GM19328 (cell line): ENCODE data around the gene SYNE3.
A peak's percentile ranks its signal among the peaks of the same experiment; 100 is the strongest.

Source experiments
- ATAC-seq: cut with Tn5 transposase; IDR thresholded peaks from one replicate; pipeline ENCODE4 v1.9.1; 2021; ENCODE audit warnings: mild to moderate bottlenecking, moderate library complexity; ENCODE audit not compliant: unreplicated experiment

SYNE3 gene

GRCh38 chr14:95540236-95540855 is 23.9 kb upstream of the SYNE3 start:
- no peak for ATAC-seq

DNA sequence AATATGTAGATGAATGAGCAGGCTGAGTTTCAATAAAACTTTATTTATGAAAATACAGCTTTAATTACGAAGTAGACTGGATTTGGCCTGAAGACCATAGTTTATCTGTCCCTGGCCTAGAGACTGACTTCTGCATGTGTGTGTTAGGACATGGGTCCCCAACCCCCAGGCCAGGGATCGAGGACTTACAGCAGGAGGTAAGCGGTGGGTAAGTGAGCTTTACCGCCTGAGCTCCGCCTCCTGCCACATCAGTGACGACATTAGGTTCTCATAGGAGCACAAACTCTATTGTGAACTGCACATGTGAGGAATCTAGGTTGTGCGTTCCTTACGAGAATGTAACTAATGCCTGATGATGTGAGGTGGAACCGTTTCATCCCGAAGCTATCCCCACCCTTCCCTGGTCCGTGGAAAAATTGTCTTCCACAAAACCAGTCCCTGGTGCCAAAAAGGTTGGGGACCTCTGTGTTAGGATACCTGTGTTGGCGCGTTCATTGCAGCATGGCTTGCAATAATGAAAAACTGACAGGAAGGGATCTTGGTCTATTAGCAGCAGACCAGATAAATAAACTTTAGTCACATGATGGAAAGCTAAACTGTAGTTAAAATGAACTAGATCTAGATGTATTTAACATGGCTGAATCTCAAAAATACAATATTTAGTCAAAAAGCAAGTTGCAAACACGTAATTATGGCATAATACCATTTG is 22.5 kb upstream of the SYNE3 start:
- no peak for ATAC-seq

DNA sequence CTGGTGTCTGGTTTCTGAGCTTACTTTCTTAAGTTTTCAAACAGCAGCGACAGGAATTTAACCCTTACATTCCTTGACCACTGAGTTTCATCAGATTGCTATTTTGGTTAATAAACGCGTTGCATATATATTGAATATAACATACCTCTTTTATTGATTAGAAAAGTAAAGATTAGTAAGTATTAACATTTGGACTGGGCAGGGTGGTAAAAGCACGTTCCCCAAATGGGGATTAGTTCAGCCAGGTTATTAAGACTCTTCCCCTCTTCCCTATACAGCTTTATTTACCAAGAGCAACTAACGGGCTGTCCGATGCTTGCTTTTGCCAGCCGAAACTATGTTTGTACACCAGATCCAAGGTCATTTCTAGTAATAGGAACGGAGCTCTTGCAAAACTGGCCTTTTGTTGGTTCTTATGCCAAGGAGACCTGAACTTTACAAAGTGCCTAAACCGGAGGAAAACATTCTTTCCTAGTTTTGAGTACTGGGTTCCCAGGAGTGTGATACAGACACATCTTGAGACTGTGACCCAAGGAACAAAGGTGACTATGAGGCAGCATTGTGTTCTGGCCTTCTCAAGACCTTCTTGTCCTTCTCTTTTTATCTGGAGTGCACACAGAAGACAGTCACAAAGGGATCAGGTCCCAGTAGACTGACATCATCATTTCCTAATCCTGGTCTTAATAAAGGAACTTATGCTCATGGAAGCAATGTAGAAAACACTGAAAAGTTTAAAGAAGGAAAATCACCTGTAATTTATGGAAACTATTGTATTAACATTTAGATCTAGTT is 21.0 kb upstream of the SYNE3 start:
- no peak for ATAC-seq

DNA sequence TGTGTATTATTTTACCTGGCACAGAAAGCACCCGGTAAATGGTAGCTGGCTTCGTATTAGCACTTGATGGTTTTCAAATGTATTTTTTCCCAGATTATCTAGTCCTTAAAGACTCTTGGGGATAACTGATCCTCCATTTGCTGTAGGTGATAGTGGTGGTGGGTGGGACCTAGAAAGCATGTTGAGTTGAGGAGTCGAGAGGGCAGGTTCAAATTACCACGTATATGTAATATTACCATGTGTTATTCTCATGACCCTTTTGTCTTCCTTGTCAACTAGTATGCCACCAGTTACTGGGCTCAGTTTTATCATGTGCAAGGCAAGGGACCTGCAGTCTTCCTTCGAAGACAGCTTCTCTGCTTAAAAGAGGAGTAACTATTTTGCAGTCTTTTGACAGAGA is 20.2 kb upstream of the SYNE3 start:
- ATAC-seq, result no peak

DNA sequence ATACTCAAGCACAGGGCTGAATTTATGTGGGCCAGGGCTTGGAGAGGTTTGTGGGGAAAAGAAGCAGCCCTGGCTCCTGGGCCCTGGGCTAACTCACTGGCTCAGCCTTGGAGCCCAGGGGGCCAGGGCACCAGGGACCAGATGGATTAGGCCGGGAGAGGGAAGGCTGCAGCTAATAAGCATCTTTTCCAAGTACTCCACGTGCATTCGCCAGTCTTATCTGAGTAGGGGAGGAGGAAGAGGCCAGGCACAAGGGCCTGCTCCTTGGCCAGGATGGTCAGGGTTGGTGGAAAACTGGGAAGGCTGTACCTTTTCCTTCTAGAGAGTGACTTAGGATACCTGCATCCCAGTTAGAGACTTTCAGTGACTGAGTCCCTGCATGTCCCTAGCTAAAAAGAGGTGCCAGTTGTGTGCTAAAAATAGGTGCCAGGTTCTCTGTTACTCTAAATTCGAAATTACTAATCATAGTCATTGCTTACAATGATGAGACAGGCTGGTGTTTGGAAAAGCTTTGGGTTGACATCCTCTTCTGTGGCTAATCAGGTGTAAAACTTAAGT is 19.7 kb upstream of the SYNE3 start:
- no peak for ATAC-seq

DNA sequence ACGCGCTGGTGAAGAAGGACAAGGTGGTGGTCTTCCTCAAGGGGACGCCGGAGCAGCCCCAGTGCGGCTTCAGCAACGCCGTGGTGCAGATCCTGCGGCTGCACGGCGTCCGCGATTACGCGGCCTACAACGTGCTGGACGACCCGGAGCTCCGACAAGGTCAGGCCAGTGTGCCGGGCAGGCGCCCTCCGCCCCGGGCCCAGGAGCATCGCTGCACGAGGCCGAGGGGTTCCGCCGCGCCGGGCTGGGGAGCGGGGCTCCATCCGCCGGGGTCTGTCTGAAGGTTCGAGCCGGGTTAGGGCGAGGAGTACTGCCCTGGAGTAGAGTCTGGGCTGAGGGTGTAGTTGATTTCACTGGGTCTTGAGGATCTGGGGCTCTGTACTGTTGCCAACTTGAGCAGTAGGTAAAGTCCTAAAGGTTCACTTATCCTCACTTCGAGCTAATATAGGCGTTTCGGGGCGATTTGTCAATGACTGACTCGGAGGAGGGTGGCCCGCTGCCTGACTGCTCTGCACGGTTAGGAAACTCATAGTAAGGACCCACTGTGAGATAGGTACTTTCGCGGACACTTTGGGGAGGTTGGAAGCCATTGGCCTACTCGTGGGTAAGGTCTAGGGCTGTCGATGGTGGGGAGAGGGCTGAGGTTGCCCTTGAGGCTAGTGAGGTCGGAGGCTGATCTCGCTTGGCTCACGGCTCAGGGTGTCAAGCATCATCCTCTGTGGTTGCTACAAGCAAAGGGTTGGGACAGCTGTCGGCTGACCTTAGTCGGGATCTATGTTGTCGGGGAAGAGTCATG is 19.0 kb upstream of the SYNE3 start:
- peak; percentile 0 for ATAC-seq

- peak; percentile 95 for ATAC-seq
These were observed 18.1 kb upstream of the SYNE3 start, which contains the start of gene GLRX5 for GRCh38 chr14:95534299-95535225. GLRX5 (plus strand) TSS chr14:95535050; CDS start chr14:95535090, 40 bp downstream.

DNA sequence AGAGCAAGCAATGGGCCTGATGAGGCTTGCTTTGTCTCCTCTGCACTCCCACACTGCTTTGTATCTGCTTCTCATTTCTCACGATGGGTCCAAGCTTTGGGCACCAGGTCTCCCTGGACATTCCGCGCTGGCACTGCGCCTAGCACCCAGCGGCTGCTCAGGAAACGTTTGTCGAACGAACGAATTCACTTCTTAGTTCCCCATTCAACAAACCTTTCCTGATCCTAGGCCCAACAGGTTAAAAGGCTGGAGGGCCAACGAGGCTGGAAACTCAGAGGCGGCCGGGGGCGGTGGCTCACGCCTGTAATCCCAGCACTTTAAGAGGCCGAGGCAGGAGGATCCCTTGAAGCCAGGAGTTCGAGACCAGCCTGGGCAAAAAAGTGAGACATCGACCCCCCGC is 17.4 kb upstream of the SYNE3 start:
- no peak for ATAC-seq

DNA sequence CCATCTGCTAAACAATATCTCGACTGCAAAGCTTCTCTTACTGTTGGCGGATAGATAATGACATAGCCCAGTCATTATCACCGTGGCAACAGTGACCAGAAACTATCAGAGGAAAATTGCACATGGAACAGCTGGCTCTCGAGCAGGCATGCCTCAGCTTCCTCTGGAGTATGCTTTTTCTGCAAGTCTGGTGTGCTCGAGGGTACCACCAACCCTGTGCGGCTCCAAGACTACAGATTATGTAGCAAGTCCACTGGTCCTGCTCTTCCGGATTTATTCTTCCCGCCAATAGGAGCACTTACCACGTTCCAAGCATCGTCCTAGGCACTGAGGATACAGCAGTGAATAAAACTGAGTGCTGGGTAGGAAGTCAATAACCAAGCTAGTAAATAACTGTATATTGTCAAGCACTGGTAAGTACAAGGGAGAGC is 17.0 kb upstream of the SYNE3 start:
- no peak for ATAC-seq

GRCh38 chr14:95531969-95532368 is 15.5 kb upstream of the SYNE3 start:
- ATAC-seq, result no peak

DNA sequence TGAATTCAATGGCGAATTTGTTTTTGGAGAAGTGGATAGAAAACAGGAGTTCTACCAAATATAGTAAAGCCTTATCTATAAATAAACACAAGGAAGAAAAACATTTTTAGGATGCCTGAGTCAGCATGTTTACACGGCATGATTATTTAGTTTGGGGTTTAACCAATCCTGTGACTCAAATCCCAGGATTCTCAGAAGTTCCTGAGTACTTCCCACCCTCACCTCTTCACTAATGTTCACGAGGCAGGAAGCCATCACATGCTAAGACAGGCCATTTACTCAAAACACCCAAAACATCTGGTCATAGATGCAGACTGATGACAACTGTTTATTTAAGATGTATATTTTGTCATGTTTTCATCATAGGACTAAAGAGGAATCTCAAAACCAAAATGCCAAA is 15.0 kb upstream of the SYNE3 start:
- no peak for ATAC-seq

DNA sequence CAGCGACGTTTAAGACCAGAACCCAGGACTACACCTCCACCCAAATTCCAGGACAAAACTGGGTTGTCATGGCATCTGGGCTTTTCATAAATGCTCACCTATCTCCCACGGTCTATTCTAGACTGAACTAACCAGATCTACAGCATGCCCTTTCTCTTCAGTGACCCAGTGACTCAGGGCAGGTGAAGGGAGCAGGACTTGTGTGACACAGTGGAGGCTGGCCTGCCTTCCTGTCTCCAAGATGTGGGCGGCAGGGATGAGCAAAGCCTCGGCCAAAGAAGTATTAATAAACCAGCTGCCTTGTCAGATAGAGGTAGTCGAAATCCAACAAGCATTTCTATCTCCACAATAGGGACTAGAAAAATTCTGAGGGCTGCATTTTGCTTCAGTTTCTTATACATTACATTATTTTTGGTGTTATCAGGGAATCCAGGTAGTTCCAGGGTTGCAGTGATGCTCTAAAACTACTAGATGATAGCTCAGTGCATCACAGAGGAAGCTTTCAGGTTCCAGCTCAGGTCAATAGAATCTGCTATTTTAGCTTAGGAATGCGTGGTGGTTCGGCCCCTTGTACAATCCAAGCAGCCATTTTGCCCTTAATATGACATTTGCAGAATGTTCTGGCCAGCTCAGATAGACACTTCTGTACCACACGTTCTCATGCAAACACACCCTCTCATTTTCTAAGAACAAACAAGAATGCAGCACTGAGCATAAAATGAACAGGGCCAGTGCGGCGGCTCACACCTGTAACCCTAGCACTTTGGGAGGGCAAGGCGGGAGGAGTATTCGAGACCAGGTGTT is 14.2 kb upstream of the SYNE3 start:
- no peak for ATAC-seq

- ATAC-seq, result no peak
These were observed 12.8 kb upstream of the SYNE3 start for GRCh38 chr14:95529216-95529615.

GRCh38 chr14:95527387-95528002 is 11.0 kb upstream of the SYNE3 start:
- ATAC-seq, result no peak

DNA sequence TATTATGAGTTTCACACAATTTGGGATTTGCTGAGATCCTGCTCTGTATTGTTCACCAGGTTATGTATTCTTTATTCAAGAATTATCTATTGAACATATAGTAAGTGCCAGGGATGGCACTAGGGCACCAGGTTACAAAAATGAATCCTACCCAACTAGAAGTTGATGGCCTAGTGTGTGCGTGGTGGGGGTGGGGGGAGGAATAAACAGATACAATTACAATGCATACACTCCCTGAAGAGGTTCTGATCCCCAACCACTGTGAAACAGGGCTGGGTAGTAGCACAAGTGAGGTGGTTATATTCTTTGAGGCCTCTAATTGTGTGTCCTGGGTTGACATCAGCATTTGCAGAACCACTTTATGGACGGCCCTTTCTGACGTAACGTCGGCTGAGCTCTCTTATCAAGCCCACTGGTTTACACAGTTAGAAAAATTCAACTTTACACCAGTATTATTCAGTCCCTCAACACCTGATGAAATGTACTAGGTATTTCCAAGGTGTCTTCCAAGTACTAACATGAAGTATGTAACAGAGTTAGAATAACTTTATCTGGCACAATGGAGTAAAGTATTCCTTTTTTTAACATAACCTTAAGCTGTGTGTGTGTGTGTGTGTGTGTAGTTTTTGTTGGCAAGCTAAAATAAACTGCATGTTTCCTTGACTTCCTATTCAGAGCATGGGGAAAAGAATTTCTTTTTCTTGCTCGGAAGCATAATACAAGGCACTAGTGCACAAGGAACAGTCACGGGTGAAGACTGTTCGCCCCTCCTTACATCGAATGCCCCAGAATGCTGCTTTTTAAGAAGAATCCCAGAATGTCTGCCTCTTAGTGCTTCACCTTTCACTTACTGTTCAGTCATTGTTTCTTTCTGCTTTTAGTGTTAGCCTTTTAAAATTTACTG is 10.3 kb upstream of the SYNE3 start:
- no peak for ATAC-seq

GRCh38 chr14:95525999-95526398 is 9.5 kb upstream of the SYNE3 start:
- ATAC-seq, result no peak

DNA sequence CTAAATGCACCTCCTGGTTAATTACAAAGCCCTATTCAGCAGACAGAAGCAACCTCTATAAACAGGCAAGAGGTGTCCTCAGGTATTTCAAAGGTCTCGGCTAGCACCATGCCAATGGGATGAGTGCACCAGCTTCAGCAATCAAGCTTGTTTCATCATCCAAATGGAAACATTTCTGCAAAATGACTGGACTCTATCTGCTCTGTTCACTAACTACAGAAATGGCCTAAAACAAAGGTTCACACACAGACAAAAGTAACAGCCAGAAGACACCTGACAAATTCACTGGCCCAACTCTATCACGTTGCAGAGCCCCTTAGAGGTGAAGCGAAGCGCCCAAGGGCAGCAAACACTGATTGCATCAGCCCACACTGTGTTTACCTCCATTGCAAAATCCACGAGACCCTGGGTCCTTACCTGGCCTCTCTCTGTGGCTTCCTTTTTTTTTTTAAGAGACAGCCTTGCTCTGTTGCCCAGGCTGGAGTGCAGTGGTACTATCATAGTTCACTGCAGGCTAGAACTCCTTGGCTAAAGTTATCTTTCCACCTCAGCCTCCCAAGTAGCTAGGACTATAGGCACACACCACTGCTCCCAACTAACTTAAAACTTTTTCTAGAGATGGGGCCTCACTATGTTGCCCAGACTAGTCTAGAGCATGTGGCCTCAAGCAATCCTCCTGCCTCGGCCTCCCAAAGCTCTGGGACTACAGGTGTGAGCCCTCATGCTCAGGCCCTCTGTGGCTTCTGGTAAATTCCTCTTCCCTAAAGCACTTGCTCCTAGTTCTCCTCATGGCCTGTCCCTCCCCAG is 8.5 kb upstream of the SYNE3 start:
- no peak for ATAC-seq
